GM18909 (cell line): ENCODE results near the gene KCNAB1.

Source experiments
- ATAC-seq: cut with Tn5 transposase; IDR thresholded peaks from one replicate; pipeline ENCODE4 v1.9.1; 2021; ENCODE audit warnings: mild to moderate bottlenecking; ENCODE audit not compliant: unreplicated experiment, poor library complexity

KCNAB1 gene

GRCh38 chr3:156352728-156353127 is 232.3 kb downstream of the KCNAB1 start:
- ATAC-seq = no peak

- ATAC-seq = no peak
Measured at GRCh38 chr3:156353563-156353962, 233.2 kb downstream of the KCNAB1 start.

GRCh38 chr3:156356537-156357363 is 236.4 kb downstream of the KCNAB1 start:
- ATAC-seq = no peak

GRCh38 chr3:156358232-156358631 is 237.9 kb downstream of the KCNAB1 start:
- ATAC-seq = no peak

- no peak for ATAC-seq
Measured at GRCh38 chr3:156359368-156359767, 239.0 kb downstream of the KCNAB1 start.

GRCh38 chr3:156360083-156360482 is 239.7 kb downstream of the KCNAB1 start:
- ATAC-seq = no peak

- ATAC-seq = no peak
Measured at GRCh38 chr3:156360963-156361362, 240.6 kb downstream of the KCNAB1 start.

- no peak for ATAC-seq
Measured at GRCh38 chr3:156366559-156366958, 246.2 kb downstream of the KCNAB1 start.

- ATAC-seq = peak; percentile 66
Measured at GRCh38 chr3:156368189-156368588, 247.8 kb downstream of the KCNAB1 start.

GRCh38 chr3:156371701-156372100 is 251.3 kb downstream of the KCNAB1 start:
- no peak for ATAC-seq

GRCh38 chr3:156373095-156373494 is 252.7 kb downstream of the KCNAB1 start:
- ATAC-seq = no peak

- ATAC-seq = no peak
Measured at GRCh38 chr3:156373654-156374053, 253.3 kb downstream of the KCNAB1 start.

GRCh38 chr3:156376199-156376598 is 255.8 kb downstream of the KCNAB1 start:
- no peak for ATAC-seq

GRCh38 chr3:156377266-156377665 is 256.9 kb downstream of the KCNAB1 start:
- no peak for ATAC-seq

- ATAC-seq = no peak
Measured at GRCh38 chr3:156377718-156378117, 257.3 kb downstream of the KCNAB1 start.

GRCh38 chr3:156378871-156379270 is 258.5 kb downstream of the KCNAB1 start:
- no peak for ATAC-seq

- no peak for ATAC-seq
Measured at GRCh38 chr3:156379327-156379726, 258.9 kb downstream of the KCNAB1 start.

- no peak for ATAC-seq
Measured at GRCh38 chr3:156381253-156381652, 260.9 kb downstream of the KCNAB1 start.

GRCh38 chr3:156382458-156383346 is 262.3 kb downstream of the KCNAB1 start:
- ATAC-seq = no peak

- no peak for ATAC-seq
Measured at GRCh38 chr3:156383441-156384025, 263.2 kb downstream of the KCNAB1 start.
